Measurements from ENCODE around the gene CCDC88C. TPM values are rescaled to one million over a fixed set of nuclear protein-coding genes. Genes with fewer than 3 reads are reported as not detected.

Gene CCDC88C, protein sequence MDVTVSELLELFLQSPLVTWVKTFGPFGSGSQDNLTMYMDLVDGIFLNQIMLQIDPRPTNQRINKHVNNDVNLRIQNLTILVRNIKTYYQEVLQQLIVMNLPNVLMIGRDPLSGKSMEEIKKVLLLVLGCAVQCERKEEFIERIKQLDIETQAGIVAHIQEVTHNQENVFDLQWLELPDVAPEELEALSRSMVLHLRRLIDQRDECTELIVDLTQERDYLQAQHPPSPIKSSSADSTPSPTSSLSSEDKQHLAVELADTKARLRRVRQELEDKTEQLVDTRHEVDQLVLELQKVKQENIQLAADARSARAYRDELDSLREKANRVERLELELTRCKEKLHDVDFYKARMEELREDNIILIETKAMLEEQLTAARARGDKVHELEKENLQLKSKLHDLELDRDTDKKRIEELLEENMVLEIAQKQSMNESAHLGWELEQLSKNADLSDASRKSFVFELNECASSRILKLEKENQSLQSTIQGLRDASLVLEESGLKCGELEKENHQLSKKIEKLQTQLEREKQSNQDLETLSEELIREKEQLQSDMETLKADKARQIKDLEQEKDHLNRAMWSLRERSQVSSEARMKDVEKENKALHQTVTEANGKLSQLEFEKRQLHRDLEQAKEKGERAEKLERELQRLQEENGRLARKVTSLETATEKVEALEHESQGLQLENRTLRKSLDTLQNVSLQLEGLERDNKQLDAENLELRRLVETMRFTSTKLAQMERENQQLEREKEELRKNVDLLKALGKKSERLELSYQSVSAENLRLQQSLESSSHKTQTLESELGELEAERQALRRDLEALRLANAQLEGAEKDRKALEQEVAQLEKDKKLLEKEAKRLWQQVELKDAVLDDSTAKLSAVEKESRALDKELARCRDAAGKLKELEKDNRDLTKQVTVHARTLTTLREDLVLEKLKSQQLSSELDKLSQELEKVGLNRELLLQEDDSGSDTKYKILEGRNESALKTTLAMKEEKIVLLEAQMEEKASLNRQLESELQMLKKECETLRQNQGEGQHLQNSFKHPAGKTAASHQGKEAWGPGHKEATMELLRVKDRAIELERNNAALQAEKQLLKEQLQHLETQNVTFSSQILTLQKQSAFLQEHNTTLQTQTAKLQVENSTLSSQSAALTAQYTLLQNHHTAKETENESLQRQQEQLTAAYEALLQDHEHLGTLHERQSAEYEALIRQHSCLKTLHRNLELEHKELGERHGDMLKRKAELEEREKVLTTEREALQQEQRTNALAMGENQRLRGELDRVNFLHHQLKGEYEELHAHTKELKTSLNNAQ (N-terminal part only)
- 0.28 and 0.85 TPM in 2 replicates for total RNA-seq

DNA sequence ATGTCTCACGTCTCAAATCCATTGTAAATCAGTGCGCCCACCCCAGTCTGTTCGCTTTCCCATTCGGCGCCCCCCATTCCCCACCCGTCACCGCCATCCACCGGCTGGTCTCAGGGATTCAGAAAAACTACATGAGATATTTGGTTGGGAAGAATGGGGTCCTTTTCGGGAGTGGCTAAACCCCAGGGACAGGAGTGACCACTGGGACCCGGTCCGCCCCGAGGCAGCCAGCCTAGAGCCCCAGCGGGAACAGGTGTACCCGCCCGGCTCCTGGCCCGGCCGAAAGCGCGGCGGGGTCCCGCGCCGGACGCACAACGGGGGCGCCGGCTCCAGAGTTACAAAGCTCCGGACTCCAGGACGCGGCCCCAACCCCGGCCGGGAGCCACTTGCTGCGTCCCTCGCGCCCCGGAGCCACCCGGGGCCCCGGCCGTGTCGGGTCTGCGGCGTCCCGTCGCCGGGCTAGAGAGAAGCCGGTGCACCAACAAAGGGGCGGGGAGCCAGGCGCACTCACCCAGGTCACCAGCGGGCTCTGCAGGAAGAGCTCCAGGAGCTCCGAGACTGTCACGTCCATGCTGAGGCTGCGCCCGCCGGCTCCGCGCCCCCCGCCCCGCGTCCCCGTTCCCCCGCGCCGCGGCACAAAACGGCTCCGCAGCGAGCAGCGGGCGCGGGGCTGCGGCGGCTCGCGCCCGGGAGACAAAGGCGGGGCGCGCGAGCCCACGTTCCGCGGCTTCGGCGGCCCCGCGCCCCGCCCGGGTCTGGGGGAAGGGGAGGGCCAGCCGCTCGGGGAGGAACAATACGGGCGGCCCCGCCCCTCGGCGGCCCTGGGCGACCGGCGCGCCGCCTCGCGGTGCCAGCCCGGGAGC lies at the start of gene CCDC88C:
Gene CCDC88C (minus strand): TSS at position 701 of the 863 bp plus-strand sequence. CDS start 130 bp downstream, at position 571.

GRCh38 chr14:91244501-91244901 lies 173.1 kb downstream of the CCDC88C start, which contains the start of gene GPR68:
TSS of gene GPR68 (minus strand) at chr14:91244704. CDS start at chr14:91235050, 9,654 bp downstream.

Other genes starting within 250 kb of the CCDC88C start
- 9.7 and 13.3 TPM in 2 replicates for gene GPR68, start 173.1 kb downstream of the CCDC88C start, total RNA-seq
- gene PPP4R3A, start 92.5 kb upstream of the CCDC88C start, total RNA-seq = 40.8 and 53.4 TPM in 2 replicates